ENCODE data around the gene RPS6KA4. TPM values are rescaled to one million over a fixed set of nuclear protein-coding genes. Genes with fewer than 3 reads are reported as not detected.
"Not testable (repeated sequence)": the region's sequence is repeated elsewhere in the genome, so short reads cannot be mapped to it uniquely, and the experiment has no call there.

RPS6KA4 gene
- 13.6 TPM for total RNA-seq

GRCh38 chr11:64358907-64359711 lies at the start of gene RPS6KA4:
TSS of gene RPS6KA4 (plus strand) at chr11:64359162. CDS start at chr11:64359236, 74 bp downstream.
- H3K4me3 ChIP-seq (ENCODE audit: low read length in 3 of 3), result peak within 1 kb of the TSS; percentile 78 to 96 (median 95)
- H3K36me3 ChIP-seq (ENCODE audit: control insufficient read depth in 3 of 3, insufficient read depth in 3 of 3, low read length in 3 of 3), result peaks cover 22 to 23% (median 23%) of the 10 kb centered on the region in 3 donors
- H3K27ac ChIP-seq (ENCODE audit: low read depth, low read length), result peak within 1 kb of the TSS; percentile 86
- H3K27me3 ChIP-seq (ENCODE audit: control insufficient read depth in 3 of 3, insufficient read depth in 3 of 3, low read length in 3 of 3), result peaks cover 0 to 3% (median 0%) of the 10 kb centered on the region in 3 donors
- peak within 1 kb of the TSS; percentile 84 to 94 (median 90) for H3K9ac ChIP-seq (ENCODE audit: low read depth in 1 of 3, low read length in 3 of 3)
- peaks cover 27 to 31% (median 28%) of the 10 kb centered on the region in 3 donors for H3K4me1 ChIP-seq (ENCODE audit: control insufficient read depth in 3 of 3, insufficient read depth in 3 of 3, low read length in 3 of 3)
- no peaks in the 10 kb centered on the region for H3K9me3 ChIP-seq (ENCODE audit: control insufficient read depth in 3 of 3, low read length in 3 of 3)

- H3K27me3 ChIP-seq (ENCODE audit: control insufficient read depth in 3 of 3, insufficient read depth in 3 of 3, low read length in 3 of 3), result no peaks in the 10 kb centered on the region
- peak overlapping the region; percentile 78 for H3K27ac ChIP-seq (ENCODE audit: low read depth, low read length)
- H3K4me1 ChIP-seq (ENCODE audit: control insufficient read depth in 3 of 3, insufficient read depth in 3 of 3, low read length in 3 of 3), result peaks cover 28 to 47% (median 37%) of the 10 kb centered on the region in 3 donors
- no peaks in the 10 kb centered on the region for H3K9me3 ChIP-seq (ENCODE audit: control insufficient read depth in 3 of 3, low read length in 3 of 3)
- peak overlapping the region in 2 of 3 donors; percentile 45 to 76 for H3K9ac ChIP-seq (ENCODE audit: low read depth in 1 of 3, low read length in 3 of 3)
- H3K36me3 ChIP-seq (ENCODE audit: control insufficient read depth in 3 of 3, insufficient read depth in 3 of 3, low read length in 3 of 3), result peaks cover 12 to 21% (median 17%) of the 10 kb centered on the region in 3 donors
- H3K4me3 ChIP-seq (ENCODE audit: low read length in 3 of 3), result no peak overlapping the region
These were observed 46.0 kb upstream of the RPS6KA4 start for GRCh38 chr11:64312947-64313346.

- Histone ChIP-seq H3K4me3 (ENCODE audit: low read length in 3 of 3) (peak overlapping the region in 2 of 3 donors; percentile 24 to 27), H3K27me3 (ENCODE audit: control insufficient read depth in 3 of 3, insufficient read depth in 3 of 3, low read length in 3 of 3) (no peaks in the 10 kb centered on the region), H3K36me3 (ENCODE audit: control insufficient read depth in 3 of 3, insufficient read depth in 3 of 3, low read length in 3 of 3) (peaks cover 12 to 21% (median 17%) of the 10 kb centered on the region in 3 donors), H3K9me3 (ENCODE audit: control insufficient read depth in 3 of 3, low read length in 3 of 3) (no peaks in the 10 kb centered on the region), H3K9ac (ENCODE audit: low read depth in 1 of 3, low read length in 3 of 3) (peak overlapping the region; percentile 60 to 76 (median 65)), H3K4me1 (ENCODE audit: control insufficient read depth in 3 of 3, insufficient read depth in 3 of 3, low read length in 3 of 3) (peaks cover 28 to 47% (median 37%) of the 10 kb centered on the region in 3 donors), H3K27ac (ENCODE audit: low read depth, low read length) (peak overlapping the region; percentile 78)
These were observed 45.3 kb upstream of the RPS6KA4 start for GRCh38 chr11:64313491-64314145.

- peaks cover 34 to 52% (median 42%) of the 10 kb centered on the region in 3 donors for H3K4me1 ChIP-seq (ENCODE audit: control insufficient read depth in 3 of 3, insufficient read depth in 3 of 3, low read length in 3 of 3)
- H3K9me3 ChIP-seq (ENCODE audit: control insufficient read depth in 3 of 3, low read length in 3 of 3), result no peaks in the 10 kb centered on the region
- H3K4me3 ChIP-seq (ENCODE audit: low read length in 3 of 3), result peak overlapping the region in 2 of 3 donors; percentile 24 to 27
- H3K27ac ChIP-seq (ENCODE audit: low read depth, low read length), result peak overlapping the region; percentile 78
- H3K36me3 ChIP-seq (ENCODE audit: control insufficient read depth in 3 of 3, insufficient read depth in 3 of 3, low read length in 3 of 3), result peaks cover 12 to 21% (median 17%) of the 10 kb centered on the region in 3 donors
- no peaks in the 10 kb centered on the region for H3K27me3 ChIP-seq (ENCODE audit: control insufficient read depth in 3 of 3, insufficient read depth in 3 of 3, low read length in 3 of 3)
- peak overlapping the region; percentile 60 to 76 (median 65) for H3K9ac ChIP-seq (ENCODE audit: low read depth in 1 of 3, low read length in 3 of 3)
These were observed 44.7 kb upstream of the RPS6KA4 start for GRCh38 chr11:64314146-64314804.

GRCh38 chr11:64314805-64315561 lies 44.0 kb upstream of the RPS6KA4 start:
- no peak overlapping the region for H3K27ac ChIP-seq (ENCODE audit: low read depth, low read length)
- H3K9ac ChIP-seq (ENCODE audit: low read depth in 1 of 3, low read length in 3 of 3), result peak overlapping the region in 1 of 3 donors; percentile 76

GRCh38 chr11:64315667-64316526 lies 43.1 kb upstream of the RPS6KA4 start:
- not testable (repeated sequence) for H3K4me3 ChIP-seq (ENCODE audit: low read length in 3 of 3); H3K9me3 ChIP-seq (ENCODE audit: control insufficient read depth in 3 of 3, low read length in 3 of 3); H3K27me3 ChIP-seq (ENCODE audit: control insufficient read depth in 3 of 3, insufficient read depth in 3 of 3, low read length in 3 of 3); H3K27ac ChIP-seq (ENCODE audit: low read depth, low read length)
- Histone ChIP-seq H3K4me1 (ENCODE audit: control insufficient read depth in 3 of 3, insufficient read depth in 3 of 3, low read length in 3 of 3) (peaks cover 36 to 58% (median 45%) of the 10 kb centered on the region in 3 donors), H3K9ac (ENCODE audit: low read depth in 1 of 3, low read length in 3 of 3) (peak overlapping the region in 1 of 3 donors; percentile 97), H3K36me3 (ENCODE audit: control insufficient read depth in 3 of 3, insufficient read depth in 3 of 3, low read length in 3 of 3) (peaks cover 15 to 27% (median 24%) of the 10 kb centered on the region in 3 donors)

More at GRCh38 chr11:64314805-64315561, 44.0 kb upstream of the RPS6KA4 start:
- peaks cover 12 to 21% (median 17%) of the 10 kb centered on the region in 3 donors for H3K36me3 ChIP-seq (ENCODE audit: control insufficient read depth in 3 of 3, insufficient read depth in 3 of 3, low read length in 3 of 3)
- H3K27me3 ChIP-seq (ENCODE audit: control insufficient read depth in 3 of 3, insufficient read depth in 3 of 3, low read length in 3 of 3), result no peaks in the 10 kb centered on the region
- peaks cover 36 to 56% (median 45%) of the 10 kb centered on the region in 3 donors for H3K4me1 ChIP-seq (ENCODE audit: control insufficient read depth in 3 of 3, insufficient read depth in 3 of 3, low read length in 3 of 3)
- H3K4me3 ChIP-seq (ENCODE audit: low read length in 3 of 3), result no peak overlapping the region
- no peaks in the 10 kb centered on the region for H3K9me3 ChIP-seq (ENCODE audit: control insufficient read depth in 3 of 3, low read length in 3 of 3)

GRCh38 chr11:64316672-64317324 lies 42.2 kb upstream of the RPS6KA4 start:
- H3K9ac ChIP-seq (ENCODE audit: low read depth in 1 of 3, low read length in 3 of 3), result peak overlapping the region; percentile 92 to 97 (median 96)
- peaks cover 36 to 58% (median 45%) of the 10 kb centered on the region in 3 donors for H3K4me1 ChIP-seq (ENCODE audit: control insufficient read depth in 3 of 3, insufficient read depth in 3 of 3, low read length in 3 of 3)
- peaks cover 22 to 27% (median 27%) of the 10 kb centered on the region in 3 donors for H3K36me3 ChIP-seq (ENCODE audit: control insufficient read depth in 3 of 3, insufficient read depth in 3 of 3, low read length in 3 of 3)
- peak overlapping the region; percentile 99 for H3K27ac ChIP-seq (ENCODE audit: low read depth, low read length)
- no peaks in the 10 kb centered on the region for H3K27me3 ChIP-seq (ENCODE audit: control insufficient read depth in 3 of 3, insufficient read depth in 3 of 3, low read length in 3 of 3)
- no peaks in the 10 kb centered on the region for H3K9me3 ChIP-seq (ENCODE audit: control insufficient read depth in 3 of 3, low read length in 3 of 3)
- peak overlapping the region; percentile 87 to 95 (median 95) for H3K4me3 ChIP-seq (ENCODE audit: low read length in 3 of 3)

- Histone ChIP-seq H3K4me3 (ENCODE audit: low read length in 3 of 3) (peak within 1 kb of the TSS; percentile 87 to 95 (median 95)), H3K27ac (ENCODE audit: low read depth, low read length) (peak within 1 kb of the TSS; percentile 99), H3K4me1 (ENCODE audit: control insufficient read depth in 3 of 3, insufficient read depth in 3 of 3, low read length in 3 of 3) (peaks cover 36 to 56% (median 43%) of the 10 kb centered on the region in 3 donors), H3K27me3 (ENCODE audit: control insufficient read depth in 3 of 3, insufficient read depth in 3 of 3, low read length in 3 of 3) (no peaks in the 10 kb centered on the region), H3K9ac (ENCODE audit: low read depth in 1 of 3, low read length in 3 of 3) (peak within 1 kb of the TSS; percentile 92 to 97 (median 96)), H3K9me3 (ENCODE audit: control insufficient read depth in 3 of 3, low read length in 3 of 3) (no peaks in the 10 kb centered on the region), H3K36me3 (ENCODE audit: control insufficient read depth in 3 of 3, insufficient read depth in 3 of 3, low read length in 3 of 3) (peaks cover 25 to 31% (median 27%) of the 10 kb centered on the region in 3 donors)
These were observed 41.5 kb upstream of the RPS6KA4 start, which contains the start of gene TRMT112 for GRCh38 chr11:64317325-64317960. TSS of gene TRMT112 (minus strand) at chr11:64317559. CDS start at chr11:64317526, 33 bp downstream.

Measured in skeletal muscle tissue (tissue), 4 donors.